ENCODE data around the gene TREML4. TPM values are rescaled to one million over a fixed set of nuclear protein-coding genes. Genes with fewer than 3 reads are reported as not detected.

TREML4 gene
- total and polyA plus RNA-seq, 9 of the 15 experiments (the other 6 are each of a cell fraction or from before 2014, with no cell fraction given): not detected

DNA sequence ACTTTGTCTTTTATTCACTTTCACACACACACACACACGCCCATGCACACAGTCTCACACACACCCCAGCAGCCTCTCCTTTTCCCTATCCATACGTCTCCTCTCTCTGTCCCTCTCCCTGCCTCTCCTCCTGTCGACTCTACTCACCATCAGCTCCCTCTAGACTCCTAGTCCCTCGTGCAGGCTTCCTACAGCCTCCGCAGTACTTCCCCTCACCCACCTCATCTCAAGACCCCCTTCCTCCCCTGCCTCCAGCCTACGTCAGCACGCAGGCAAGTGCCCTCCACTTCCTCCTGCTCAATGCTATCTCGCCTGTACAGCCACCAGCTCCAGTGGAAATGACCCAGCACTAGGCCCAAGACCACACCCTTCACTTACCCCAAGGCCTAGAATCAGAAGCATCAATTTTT lies 26.4 kb upstream of the TREML4 start (continued):
- TF ChIP-seq DIDO1 (tag; IDR thresholded peaks at IDR 0.05; ENCODE audit: low read depth): no peak
- TF ChIP-seq TRIM28 (IDR thresholded peaks at IDR 0.05): no peak
- TF ChIP-seq MTF1 (CRISPR knock-in tag; IDR thresholded peaks at IDR 0.05; ENCODE audit: borderline replicate concordance): no peak
- TF ChIP-seq STAT5B (CRISPR knock-in tag; IDR thresholded peaks at IDR 0.05): no peak
- TF ChIP-seq SRSF7 (optimal IDR thresholded peaks at IDR 0.05; ENCODE audit: low read depth, low read length): no peak
- no peak for TF ChIP-seq E2F4 (CRISPR knock-in tag; IDR thresholded peaks at IDR 0.05; ENCODE audit: low read depth)
- no peak; a peak in 1 of 4 replicates for TF ChIP-seq MCM7 (IDR thresholded peaks at IDR 0.05)
- no peak for TF ChIP-seq PCBP2 (IDR thresholded peaks at IDR 0.05; ENCODE audit: low read depth, low read length, poor library complexity, severe bottlenecking)
- TF ChIP-seq BRF1 (IDR thresholded peaks at IDR 0.05; ENCODE audit: borderline replicate concordance, extremely low read depth, insufficient read length): no peak
- no peak; the same call in 1 of the 2 replicates for TF ChIP-seq ZBTB5 (IDR thresholded peaks at IDR 0.05)
- TF ChIP-seq BRD9 (IDR thresholded peaks at IDR 0.05; ENCODE audit: low read depth, partially characterized antibody): no peak
- no peak for TF ChIP-seq POLR2AphosphoS2 (IDR thresholded peaks at IDR 0.05; ENCODE audit: low read length)
- peak; percentile 88; the same call in 1 of the 2 replicates for TF ChIP-seq ZBTB7A (IDR thresholded peaks at IDR 0.05; ENCODE audit: borderline replicate concordance, control insufficient read depth, low read depth, low read length)
- TF ChIP-seq, protein P1, sequence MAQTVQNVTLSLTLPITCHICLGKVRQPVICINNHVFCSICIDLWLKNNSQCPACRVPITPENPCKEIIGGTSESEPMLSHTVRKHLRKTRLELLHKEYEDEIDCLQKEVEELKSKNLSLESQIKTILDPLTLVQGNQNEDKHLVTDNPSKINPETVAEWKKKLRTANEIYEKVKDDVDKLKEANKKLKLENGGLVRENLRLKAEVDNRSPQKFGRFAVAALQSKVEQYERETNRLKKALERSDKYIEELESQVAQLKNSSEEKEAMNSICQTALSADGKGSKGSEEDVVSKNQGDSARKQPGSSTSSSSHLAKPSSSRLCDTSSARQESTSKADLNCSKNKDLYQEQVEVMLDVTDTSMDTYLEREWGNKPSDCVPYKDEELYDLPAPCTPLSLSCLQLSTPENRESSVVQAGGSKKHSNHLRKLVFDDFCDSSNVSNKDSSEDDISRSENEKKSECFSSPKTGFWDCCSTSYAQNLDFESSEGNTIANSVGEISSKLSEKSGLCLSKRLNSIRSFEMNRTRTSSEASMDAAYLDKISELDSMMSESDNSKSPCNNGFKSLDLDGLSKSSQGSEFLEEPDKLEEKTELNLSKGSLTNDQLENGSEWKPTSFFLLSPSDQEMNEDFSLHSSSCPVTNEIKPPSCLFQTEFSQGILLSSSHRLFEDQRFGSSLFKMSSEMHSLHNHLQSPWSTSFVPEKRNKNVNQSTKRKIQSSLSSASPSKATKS (CRISPR knock-in tag; IDR thresholded peaks at IDR 0.05): no peak
- no peak for TF ChIP-seq ZC3H4 (CRISPR knock-in tag; IDR thresholded peaks at IDR 0.05; ENCODE audit: borderline replicate concordance)
- TF ChIP-seq ELF1 (tag; IDR thresholded peaks at IDR 0.05): no peak
- no peak for TF ChIP-seq NR1H2 (CRISPR knock-in tag; IDR thresholded peaks at IDR 0.05)
- no peak for TF ChIP-seq IRF2 (CRISPR knock-in tag; IDR thresholded peaks at IDR 0.05)
- TF ChIP-seq ZC3H11A (IDR thresholded peaks at IDR 0.05; ENCODE audit: low read depth, low read length): no peak
- TF ChIP-seq SNIP1 (IDR thresholded peaks at IDR 0.05; ENCODE audit: low read depth): no peak
- no peak for TF ChIP-seq ZBTB1 (CRISPR knock-in tag; IDR thresholded peaks at IDR 0.05; ENCODE audit: borderline replicate concordance, low read depth)
- no peak for TF ChIP-seq ZSCAN29 (IDR thresholded peaks at IDR 0.05)
- no peak for TF ChIP-seq ZKSCAN3 (CRISPR knock-in tag; IDR thresholded peaks at IDR 0.05)
- no peak for TF ChIP-seq TGIF2 (CRISPR knock-in tag; IDR thresholded peaks at IDR 0.05)
- no peak for TF ChIP-seq FIP1L1 (IDR thresholded peaks at IDR 0.05; ENCODE audit: low read depth, low read length, poor library complexity, severe bottlenecking)
